Measurements from ENCODE around the gene MLLT1.
A peak's percentile ranks its signal among the peaks of the same experiment; 100 is the strongest.

Gene MLLT1

GRCh38 chr19:6220385-6221191 is 59.2 kb downstream of the MLLT1 start:
- no peak for TF ChIP-seq CTCF (IDR thresholded peaks at IDR 0.05; ENCODE audit: borderline replicate concordance, control extremely low read depth, extremely low read depth, insufficient read depth, missing control alignments)

DNA sequence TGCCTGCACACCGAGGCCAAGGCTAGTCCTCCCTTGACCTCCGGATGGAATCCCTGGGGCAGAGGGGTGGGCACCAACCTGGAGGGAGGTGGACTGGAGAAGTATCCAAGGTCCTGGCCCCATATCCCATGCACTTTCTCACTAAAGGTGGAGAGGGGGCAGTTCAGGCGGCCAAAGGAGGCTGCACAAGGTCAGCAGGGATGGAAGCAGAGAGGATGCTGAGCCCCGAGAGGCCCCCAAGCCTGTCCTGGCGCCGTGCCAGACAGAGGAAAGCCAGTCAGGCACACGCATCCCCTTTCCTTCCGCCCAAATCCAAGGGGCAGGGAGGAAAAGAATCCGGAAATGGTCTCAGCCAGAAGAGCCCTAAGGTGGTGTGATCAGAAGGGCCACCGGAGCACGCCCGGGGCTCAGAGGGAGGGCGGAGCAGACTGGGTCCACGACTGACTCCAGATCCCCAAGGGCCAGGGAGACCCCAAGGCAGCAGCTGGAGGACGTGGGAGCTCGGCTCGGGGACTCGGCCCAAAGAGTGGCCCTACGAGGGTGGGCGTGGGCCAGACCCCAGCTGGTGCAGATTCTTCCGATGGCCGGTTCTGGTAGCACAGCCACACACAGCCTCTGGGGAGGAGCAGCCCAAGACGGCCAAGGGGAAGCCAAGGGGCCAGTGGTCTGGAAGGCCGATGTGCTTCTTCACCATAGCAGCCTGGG is 60.0 kb downstream of the MLLT1 start:
- in situ Hi-C loops (cut with MboI; ENCODE audit: low sequenced_read_pairs, unreplicated experiment), result no loop called here
- DNase-seq (ENCODE audit: low spot score), result no peak
- no peak for TF ChIP-seq CTCF (IDR thresholded peaks at IDR 0.05; ENCODE audit: borderline replicate concordance, control extremely low read depth, extremely low read depth, insufficient read depth, missing control alignments)

More at GRCh38 chr19:6220385-6221191, 59.2 kb downstream of the MLLT1 start:
- in situ Hi-C loops (cut with MboI; ENCODE audit: low sequenced_read_pairs, unreplicated experiment), result no loop called here
- no peak for DNase-seq (ENCODE audit: low spot score)

DNA sequence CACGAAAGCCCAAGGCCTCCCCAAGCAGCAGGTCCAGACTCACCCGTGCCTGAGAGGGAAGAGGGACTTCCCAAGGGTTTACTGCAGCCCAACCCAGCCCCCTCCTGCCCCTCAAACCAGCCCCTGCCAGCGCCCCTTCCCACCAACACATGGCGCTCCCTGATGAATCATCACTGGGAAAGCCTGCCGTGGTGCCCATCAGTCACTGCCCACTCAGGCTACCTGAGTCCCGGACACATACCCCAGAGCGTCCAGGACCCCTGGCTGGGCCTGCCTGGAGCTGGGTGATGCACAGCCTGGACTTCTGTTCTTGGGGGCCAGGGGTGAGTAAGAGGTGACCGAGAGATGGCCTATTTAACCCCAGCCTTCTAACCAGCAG is 60.6 kb downstream of the MLLT1 start:
- in situ Hi-C loops (cut with MboI; ENCODE audit: low sequenced_read_pairs, unreplicated experiment), result no loop called here
- no peak for DNase-seq (ENCODE audit: low spot score)
- no peak for TF ChIP-seq CTCF (IDR thresholded peaks at IDR 0.05; ENCODE audit: borderline replicate concordance, control extremely low read depth, extremely low read depth, insufficient read depth, missing control alignments)

DNA sequence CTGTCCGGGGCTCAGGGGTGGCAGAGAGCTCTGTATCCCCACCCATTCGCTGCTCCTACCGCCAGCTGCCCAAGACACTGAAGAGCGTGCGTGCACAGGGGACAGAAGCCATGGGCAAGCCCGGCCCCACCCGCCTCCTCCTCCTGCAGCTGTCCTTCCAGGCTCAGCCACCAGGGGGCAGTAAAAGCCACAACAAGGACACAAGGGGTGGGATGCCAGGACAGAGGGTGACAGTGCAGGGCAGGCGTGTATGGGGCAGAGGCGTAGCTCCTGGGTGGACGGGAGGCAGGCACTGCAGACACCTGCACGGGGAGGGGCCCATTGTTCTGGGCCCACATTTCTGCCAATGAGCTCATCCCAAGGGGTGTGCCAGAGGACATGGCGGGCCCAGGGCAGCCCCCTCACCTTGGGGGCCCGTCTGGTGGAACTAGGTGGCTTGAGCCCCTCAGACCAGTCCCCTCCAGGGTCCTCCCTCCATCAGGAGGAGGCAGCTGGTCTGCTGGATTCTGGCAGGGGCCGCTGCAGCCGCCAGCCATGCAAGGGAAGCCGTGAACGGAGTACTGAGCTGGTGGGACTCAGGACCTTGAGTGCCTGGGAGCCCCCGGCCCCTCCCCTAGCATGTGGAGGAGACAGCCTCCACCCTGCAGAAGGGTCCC is 61.2 kb downstream of the MLLT1 start:
- peak; percentile 97 for TF ChIP-seq CTCF (IDR thresholded peaks at IDR 0.05; ENCODE audit: borderline replicate concordance, control extremely low read depth, extremely low read depth, insufficient read depth, missing control alignments)

DNA sequence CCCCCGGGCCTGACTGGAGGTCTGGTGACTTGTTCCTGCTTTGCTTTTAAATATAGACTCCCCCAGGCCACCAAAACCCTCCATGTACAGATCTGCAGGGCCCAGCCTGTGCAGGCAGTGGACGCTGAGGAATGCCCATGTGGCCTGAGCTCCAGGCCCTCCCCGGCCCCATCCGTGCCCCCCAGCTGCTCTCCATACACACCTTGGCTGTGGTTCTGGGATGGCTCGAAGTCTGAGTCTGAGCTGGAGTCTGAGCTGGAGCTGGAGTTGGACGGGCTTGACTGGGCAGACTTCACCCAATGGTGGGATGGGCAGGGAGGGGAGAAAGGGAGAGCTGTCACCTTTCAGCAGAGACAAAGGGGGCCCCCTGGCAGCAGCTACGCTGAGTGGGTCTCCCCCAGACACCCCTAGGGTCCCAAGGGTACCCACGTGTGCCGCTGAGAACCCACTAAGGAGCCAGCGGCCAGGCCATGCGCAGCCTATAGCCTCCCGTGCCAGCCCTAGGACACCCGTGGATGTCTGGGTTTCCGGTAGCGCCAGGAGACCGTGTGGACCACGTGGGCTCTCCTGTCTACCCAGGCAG is 61.9 kb downstream of the MLLT1 start:
- no peak for TF ChIP-seq CTCF (IDR thresholded peaks at IDR 0.05; ENCODE audit: borderline replicate concordance, control extremely low read depth, extremely low read depth, insufficient read depth, missing control alignments)
- in situ Hi-C loops (cut with MboI; ENCODE audit: low sequenced_read_pairs, unreplicated experiment), result no loop called here
- no peak for DNase-seq (ENCODE audit: low spot score)

More for the DNA sequence above, 61.2 kb downstream of the MLLT1 start:
- in situ Hi-C loops (cut with MboI; ENCODE audit: low sequenced_read_pairs, unreplicated experiment), result no loop called here
- peak; percentile 96 for DNase-seq (ENCODE audit: low spot score)
